Gastrocnemius medialis (tissue), 4 donors: ENCODE data around the gene ART4. TPM values are rescaled to one million over a fixed set of nuclear protein-coding genes. Genes with fewer than 3 reads are reported as not detected.

Source experiments
- ATAC-seq, 2 donors: fragments of 150-250 bp; one replicate each; pipeline ENCODE4 v1.9.1; 2016
- DNase-seq, 2 donors: peaks; one replicate each; pipeline ENCODE4 v3.0.0-alpha.2; 2019
- H3K27ac ChIP-seq, 4 donors: fragments of 200-600 bp; sonication (generic); 1 replicate in 1 of 4; 2 replicates in 3 of 4; pipeline ENCODE4 v1.5.1; 2016 to 2018; ENCODE audit warnings: mild to moderate bottlenecking in 2 of 4, moderate library complexity in 1 of 4
- H3K27me3 ChIP-seq, 3 donors: fragments of 200-600 bp; sonication (generic) in 2 of 3; 1 replicate in 1 of 3; 2 replicates in 2 of 3; pipeline versions ENCODE4 v1.5.1 to v1.6.0; 2016 to 2019; ENCODE audit warnings: mild to moderate bottlenecking in 1 of 3, moderate library complexity in 1 of 3
- H3K36me3 ChIP-seq, 2 donors: fragments of 200-600 bp; sonication (generic) in 1 of 2; one replicate each; pipeline ENCODE4 v1.5.1; 2017 to 2018
- H3K4me1 ChIP-seq, 2 donors: fragments of 200-600 bp; sonication (generic) in 1 of 2; one replicate each; pipeline ENCODE4 v1.5.1; 2016 to 2017; ENCODE audit warnings: mild to moderate bottlenecking in 2 of 2
- H3K4me3 ChIP-seq, 4 donors: fragments of 200-600 bp; sonication (generic) in 3 of 4; 1 replicate in 1 of 4; 2 replicates in 3 of 4; pipeline ENCODE4 v1.5.1; 2016 to 2019; ENCODE audit warnings: mild to moderate bottlenecking in 2 of 4
- H3K9me3 ChIP-seq, 3 donors: fragments of 200-600 bp; sonication (generic) in 2 of 3; 1 replicate in 1 of 3; 2 replicates in 2 of 3; pipeline ENCODE4 v1.5.1; 2016 to 2019
- CTCF ChIP-seq, 5 experiments: fragments of 450-650 bp in 3 of 5; fragments of 200-600 bp in 2 of 5; sonication (generic) in 2 of 5; IDR thresholded peaks in 4 of 5; conservative IDR thresholded peaks in 1 of 5; 1 replicate in 4 of 5; 2 replicates in 1 of 5; pipeline ENCODE4 v1.5.1; 2016 to 2019; ENCODE audit warnings: antibody characterized with exemption in 5 of 5, mild to moderate bottlenecking in 3 of 5, moderate library complexity in 3 of 5
- POLR2A ChIP-seq, 2 donors: fragments of 450-650 bp; IDR thresholded peaks; one replicate each; pipeline ENCODE4 v1.6.1; 2017; ENCODE audit warnings: antibody characterized with exemption in 2 of 2, mild to moderate bottlenecking in 2 of 2, moderate library complexity in 2 of 2
- in situ Hi-C, 4 donors: fragments of 200-750 bp; cut with MboI; loops; one replicate each; pipeline versions ENCODE4 v1.15.0 to v1.8.0; 2017; ENCODE audit warnings: low sequenced_read_pairs in 4 of 4
- intact Hi-C: fragments of 100-400 bp; cut with DNase I; formaldehyde crosslinking; loops from one replicate; pipeline ENCODE4 v1.15.1; 2023; ENCODE audit warnings: low total_unique reads
- total RNA-seq, 4 donors: library from RNA; depleted of rRNA; stranded (reverse); fragments of >200 nt; gene quantifications; one replicate each; pipeline versions ENCODE4 v1.1.0 to v1.2.3, GENCODE V29; 2016

The ART4 gene
- total RNA-seq, 4 donors from 2014 or later = 0.44 to 1.6 (median 1.3) TPM

- H3K27me3 ChIP-seq = no peaks in the 10 kb centered on the region
- in situ Hi-C loops = no loop called here
- no peaks in the 10 kb centered on the region for H3K9me3 ChIP-seq
- peaks cover 0 to 37% of the 10 kb centered on the region in 2 donors for H3K36me3 ChIP-seq
- intact Hi-C loops = no loop called here
- DNase-seq (no peak), ATAC-seq (no peak)
- peaks cover 15 to 22% of the 10 kb centered on the region in 2 donors for H3K4me1 ChIP-seq
- peak overlapping the region; percentile 75 to 100 (median 83) for H3K4me3 ChIP-seq
- TF ChIP-seq CTCF (IDR thresholded peaks at IDR 0.05 in 4 of 5, conservative IDR thresholded peaks at IDR 0.05 in 1 of 5) = no peak
- peak overlapping the region; percentile 86 to 98 (median 92) for H3K27ac ChIP-seq
Measured at GRCh38 chr12:14802247-14802646, 41.1 kb downstream of the ART4 start.

- no peak for TF ChIP-seq POLR2A (IDR thresholded peaks at IDR 0.05)
- no peak for TF ChIP-seq CTCF (IDR thresholded peaks at IDR 0.05 in 4 of 5, conservative IDR thresholded peaks at IDR 0.05 in 1 of 5)
- no peaks in the 10 kb centered on the region for H3K4me1 ChIP-seq
- H3K27me3 ChIP-seq = no peaks in the 10 kb centered on the region
- H3K4me3 ChIP-seq = no peak overlapping the region
- DNase-seq (no peak), ATAC-seq (no peak)
- intact Hi-C loops (no loop called here), in situ Hi-C loops (loop anchor here in 2 of 4 donors (25.0 kb wide), 2 partner anchors 1092 to 1117 kb away; partner anchors contain the start of genes DERA (in 1 of the 2) and STRAP (in 1 of the 2))
- H3K36me3 ChIP-seq = peaks cover 0 to 97% of the 10 kb centered on the region in 2 donors
- H3K9me3 ChIP-seq = no peaks in the 10 kb centered on the region
- no peak overlapping the region for H3K27ac ChIP-seq
Measured at GRCh38 chr12:14795028-14795448, 48.3 kb downstream of the ART4 start.

GRCh38 chr12:14785568-14785967, 57.8 kb downstream of the ART4 start:
- ATAC-seq (no peak), DNase-seq (no peak)
- Histone ChIP-seq H3K27ac (no peak overlapping the region), H3K4me1 (no peaks in the 10 kb centered on the region), H3K36me3 (peaks cover 3 to 45% of the 10 kb centered on the region in 2 donors), H3K27me3 (no peaks in the 10 kb centered on the region), H3K4me3 (no peak overlapping the region), H3K9me3 (no peaks in the 10 kb centered on the region)
- TF ChIP-seq CTCF (IDR thresholded peaks at IDR 0.05 in 4 of 5, conservative IDR thresholded peaks at IDR 0.05 in 1 of 5) = no peak
- intact Hi-C loops (no loop called here), in situ Hi-C loops (loop anchor here in 2 of 4 donors (25.0 kb wide), 2 partner anchors 1102 to 1127 kb away; partner anchors contain the start of genes DERA (in 1 of the 2) and STRAP (in 1 of the 2))

GRCh38 chr12:14784471-14784870, 58.9 kb downstream of the ART4 start:
- Histone ChIP-seq H3K36me3 (peaks cover under 1 to 34% of the 10 kb centered on the region in 2 donors), H3K27ac (no peak overlapping the region), H3K4me3 (no peak overlapping the region), H3K27me3 (no peaks in the 10 kb centered on the region), H3K4me1 (no peaks in the 10 kb centered on the region), H3K9me3 (no peaks in the 10 kb centered on the region)
- intact Hi-C loops = no loop called here
- in situ Hi-C loops = loop anchor here in 2 of 4 donors (25.0 kb wide), 2 partner anchors 1103 to 1128 kb away; partner anchors contain the start of genes DERA (in 1 of the 2) and STRAP (in 1 of the 2)
- DNase-seq (no peak), ATAC-seq (no peak)
- TF ChIP-seq CTCF (IDR thresholded peaks at IDR 0.05 in 4 of 5, conservative IDR thresholded peaks at IDR 0.05 in 1 of 5) = no peak
- no peak for TF ChIP-seq POLR2A (IDR thresholded peaks at IDR 0.05)

GRCh38 chr12:14782756-14783155, 60.6 kb downstream of the ART4 start:
- no peak overlapping the region for H3K27ac ChIP-seq
- no peaks in the 10 kb centered on the region for H3K4me1 ChIP-seq
- H3K9me3 ChIP-seq = no peaks in the 10 kb centered on the region
- intact Hi-C loops (no loop called here), in situ Hi-C loops (loop anchor here in 2 of 4 donors (25.0 kb wide), 2 partner anchors 1105 to 1130 kb away; partner anchors contain the start of genes DERA (in 1 of the 2) and STRAP (in 1 of the 2))
- no peak for TF ChIP-seq POLR2A (IDR thresholded peaks at IDR 0.05)
- no peak for TF ChIP-seq CTCF (IDR thresholded peaks at IDR 0.05 in 4 of 5, conservative IDR thresholded peaks at IDR 0.05 in 1 of 5)
- H3K27me3 ChIP-seq = no peaks in the 10 kb centered on the region
- no peak overlapping the region for H3K4me3 ChIP-seq
- DNase-seq (no peak), ATAC-seq (no peak)
- peaks cover 0 to 17% of the 10 kb centered on the region in 2 donors for H3K36me3 ChIP-seq
